Right lobe of liver (tissue), 4 donors: ENCODE data around the gene PHTF2.

ENCODE experiments used
- CTCF ChIP-seq, 4 donors: fragments of 200-600 bp in 3 of 4; fragments of 450-650 bp in 1 of 4; IDR thresholded peaks; one replicate each; pipeline versions ENCODE4 v1.5.1 to v1.8.0; 2016 to 2022; ENCODE audit warnings: antibody characterized with exemption in 4 of 4, mild to moderate bottlenecking in 2 of 4
- POLR2A ChIP-seq: fragments of 450-650 bp; IDR thresholded peaks from one replicate; pipeline ENCODE4 v1.6.1; 2017; ENCODE audit warnings: antibody characterized with exemption, mild to moderate bottlenecking
- donor health status: DM: no; HTN: no; CAD: no.
- donor health status: DM: no; HTN: no; CAD: no.
- donor health status: DM: no; HTN: yes; CAD: no.

- TF ChIP-seq CTCF (IDR thresholded peaks at IDR 0.05) (no peak), POLR2A (no peak)
These were observed 44.6 kb downstream of the PHTF2 start for GRCh38 chr7:77843194-77843593.
